Trophoblast cell (in vitro differentiated cells and primary cell): Measurements from ENCODE around the gene ZNF414.
"Not testable (repeated sequence)": the region's sequence is repeated elsewhere in the genome, so short reads cannot be mapped to it uniquely, and the experiment has no call there.

Experiments
- DNase-seq, 2 donors: peaks; one replicate each; pipeline ENCODE4 v3.0.0-alpha.2; 2016
- H2AFZ ChIP-seq: 2 replicates; pipeline ENCODE4 v1.6.1; 2013; ENCODE audit warnings: low read length, moderate library complexity, mild to moderate bottlenecking; ENCODE audit not compliant: insufficient read depth, poor library complexity
- H2AK5ac ChIP-seq: 2 replicates; pipeline ENCODE4 v1.6.1; 2013; ENCODE audit warnings: mild to moderate bottlenecking, low read length
- H2BK120ac ChIP-seq: 2 replicates; pipeline ENCODE4 v1.6.1; 2013; ENCODE audit warnings: low read length, mild to moderate bottlenecking, moderate library complexity; ENCODE audit not compliant: insufficient read depth, poor library complexity
- H2BK12ac ChIP-seq: 2 replicates; pipeline ENCODE4 v1.6.1; 2013; ENCODE audit warnings: mild to moderate bottlenecking, low read length, moderate library complexity
- H2BK5ac ChIP-seq: 2 replicates; pipeline ENCODE4 v1.6.1; 2013; ENCODE audit warnings: low read length, low read depth, moderate library complexity, mild to moderate bottlenecking; ENCODE audit not compliant: poor library complexity
- H3K14ac ChIP-seq: 2 replicates; pipeline ENCODE4 v1.6.1; 2013; ENCODE audit warnings: mild to moderate bottlenecking, low read length
- H3K18ac ChIP-seq: 2 replicates; pipeline ENCODE4 v1.6.1; 2013; ENCODE audit warnings: mild to moderate bottlenecking, low read length
- H3K23ac ChIP-seq: 2 replicates; pipeline ENCODE4 v1.6.1; 2013; ENCODE audit warnings: low read length
- H3K27ac ChIP-seq: 2 replicates; pipeline ENCODE4 v1.5.1; 2013; ENCODE audit warnings: low read depth, mild to moderate bottlenecking, inconsistent platforms, low read length, moderate library complexity
- H3K27me3 ChIP-seq: 2 replicates; pipeline ENCODE4 v1.6.1; 2013; ENCODE audit warnings: inconsistent platforms, mild to moderate bottlenecking, low read length, moderate library complexity; ENCODE audit not compliant: insufficient read depth
- H3K36me3 ChIP-seq, 2 experiments: 1 replicate in 1 of 2; 2 replicates in 1 of 2; pipeline ENCODE4 v1.6.1; 2013; ENCODE audit warnings: low read length in 2 of 2, mild to moderate bottlenecking in 2 of 2, moderate library complexity in 1 of 2; ENCODE audit not compliant: insufficient read depth in 2 of 2, control insufficient read depth in 1 of 2
- H3K4ac ChIP-seq: 2 replicates; pipeline ENCODE4 v1.6.1; 2013; ENCODE audit warnings: low read depth, mild to moderate bottlenecking, low read length, moderate library complexity
- H3K4me1 ChIP-seq, 2 experiments: 1 replicate in 1 of 2; 2 replicates in 1 of 2; pipeline ENCODE4 v1.6.1; 2013; ENCODE audit warnings: low read length in 2 of 2, mild to moderate bottlenecking in 2 of 2, moderate library complexity in 1 of 2; ENCODE audit not compliant: insufficient read depth in 2 of 2, control insufficient read depth in 1 of 2
- H3K4me2 ChIP-seq: 2 replicates; pipeline ENCODE4 v1.6.1; 2013; ENCODE audit warnings: inconsistent platforms, mild to moderate bottlenecking, low read length, moderate library complexity
- H3K4me3 ChIP-seq: 2 replicates; pipeline ENCODE4 v1.5.1; 2013; ENCODE audit warnings: mild to moderate bottlenecking, low read depth, low read length, inconsistent platforms
- H3K79me1 ChIP-seq: one replicate; pipeline ENCODE4 v1.6.1; 2013; ENCODE audit warnings: low read length
- H3K79me2 ChIP-seq: 2 replicates; pipeline ENCODE4 v1.6.1; 2013; ENCODE audit warnings: low read length, mild to moderate bottlenecking; ENCODE audit not compliant: control insufficient read depth, insufficient read depth, poor library complexity
- H3K9ac ChIP-seq: 2 replicates; pipeline ENCODE4 v1.6.1; 2013; ENCODE audit warnings: mild to moderate bottlenecking, low read length
- H3K9me3 ChIP-seq: 2 replicates; pipeline ENCODE4 v1.6.1; 2013; ENCODE audit warnings: low read depth, mild to moderate bottlenecking, control low read depth, inconsistent platforms, low read length; ENCODE audit not compliant: insufficient read depth
- H4K12ac ChIP-seq: 2 replicates; pipeline ENCODE4 v1.6.1; 2013; ENCODE audit warnings: low read depth, mild to moderate bottlenecking, low read length, moderate library complexity
- H4K8ac ChIP-seq: 2 replicates; pipeline ENCODE4 v1.6.1; 2013; ENCODE audit warnings: low read depth, mild to moderate bottlenecking, low read length, moderate library complexity
- H4K91ac ChIP-seq: one replicate; pipeline ENCODE4 v1.6.1; 2013; ENCODE audit warnings: low read depth, mild to moderate bottlenecking, low read length, moderate library complexity
- WGBS: extraction: QIAGEN DNeasy Blood & Tissue Kit; methylation state at CpG from one replicate; pipeline ENCODE4 v1.1.7; 2013; ENCODE audit warnings: missing lambda C conversion rate; ENCODE audit not compliant: insufficient read length, insufficient coverage; ENCODE audit errors: extremely low coverage; 5-methylcytosine and 5-hydroxymethylcytosine counted together

Gene ZNF414

DNA sequence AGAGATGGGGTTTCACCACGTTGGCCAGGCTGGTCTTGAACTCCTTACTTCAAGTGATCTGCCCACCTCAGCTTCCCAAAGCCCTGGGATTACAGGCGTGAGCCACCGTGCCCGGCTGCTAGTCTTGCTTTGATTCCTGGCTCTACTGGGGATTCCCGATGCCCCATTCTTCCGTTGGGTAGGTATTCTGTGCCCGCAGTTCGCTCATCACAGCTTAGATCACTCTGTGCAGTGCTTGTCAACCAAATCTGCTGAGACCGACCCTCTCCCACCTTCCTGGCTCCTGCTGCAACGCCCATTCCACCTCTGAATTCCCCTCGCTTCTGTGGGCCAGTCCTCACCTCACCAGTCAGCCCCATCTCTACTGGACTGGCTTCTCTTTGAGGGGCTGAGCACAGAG is 4.6 kb upstream of the ZNF414 start:
- Histone ChIP-seq H3K4me1 (peaks cover 3 to 5% of the 10 kb centered on the region in 2 experiments), H3K9me3 (peaks cover 1% of the 10 kb centered on the region), H3K36me3 (no peaks in the 10 kb centered on the region), H3K4me2 (no peak overlapping the region), H3K9ac (no peak overlapping the region), H3K18ac (no peak overlapping the region), H4K8ac (no peak overlapping the region), H2BK5ac (no peak overlapping the region), H3K27ac (no peak overlapping the region), H2AK5ac (no peak overlapping the region), H3K4me3 (no peak overlapping the region), H2BK12ac (no peak overlapping the region), H2AFZ (no peak overlapping the region), H3K79me2 (peaks cover 3% of the 10 kb centered on the region), H2BK120ac (no peak overlapping the region), H4K12ac (no peak overlapping the region), H3K23ac (no peak overlapping the region), H3K79me1 (peaks cover 5% of the 10 kb centered on the region), H3K27me3 (no peaks in the 10 kb centered on the region), H4K91ac (no peak overlapping the region), H3K4ac (no peak overlapping the region), H3K14ac (no peak overlapping the region)
- no CpG with 5 or more reads among the region's 11 CpGs for WGBS
- DNase-seq, result no peak

DNA sequence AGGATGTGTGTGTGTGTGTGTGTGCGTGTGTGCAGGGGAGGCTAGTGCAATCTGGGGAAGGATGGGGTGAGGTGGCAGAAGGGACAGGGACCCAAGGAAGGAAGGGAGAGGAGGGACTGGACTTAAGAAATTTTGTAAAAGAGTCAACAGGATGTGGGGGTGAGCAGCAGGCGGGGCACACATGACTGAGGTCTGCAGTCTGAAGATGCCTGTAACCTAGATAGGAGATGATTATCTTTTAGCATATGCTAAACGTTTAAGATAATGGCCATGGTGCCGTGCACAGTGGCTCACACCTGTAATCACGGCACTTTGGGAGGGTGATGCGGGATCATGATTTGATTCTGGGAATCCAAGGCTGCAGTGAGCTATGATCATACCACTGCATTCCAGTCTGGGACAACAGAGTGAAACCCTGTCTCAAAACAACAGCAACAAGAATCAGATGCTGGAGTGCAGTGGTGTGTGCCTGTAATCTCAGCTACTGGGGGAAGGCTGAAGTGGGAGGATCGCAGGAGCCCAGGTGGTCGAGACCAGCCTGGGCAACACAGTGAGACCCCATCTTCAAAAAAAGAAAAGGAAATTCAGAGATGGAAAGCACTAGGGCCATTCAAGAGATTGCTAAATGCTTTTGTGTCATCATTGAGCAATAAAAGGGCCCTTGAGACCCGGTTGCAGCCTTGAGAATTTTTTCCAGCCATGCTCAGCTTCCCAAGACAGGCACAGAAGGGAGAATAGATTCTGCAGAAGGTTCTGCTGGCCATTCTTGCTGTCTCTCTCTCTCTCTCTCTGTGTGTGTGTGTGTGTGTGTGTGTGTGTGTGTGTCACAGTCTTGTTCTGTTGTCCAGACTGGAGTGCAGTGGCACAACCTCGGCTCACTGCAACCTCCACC is 3.8 kb upstream of the ZNF414 start:
- no peak overlapping the region for H2AK5ac ChIP-seq
- H2BK12ac ChIP-seq, result no peak overlapping the region
- no peak overlapping the region for H2AFZ ChIP-seq
- H4K8ac ChIP-seq, result no peak overlapping the region
- H2BK120ac ChIP-seq, result no peak overlapping the region
- peaks cover 5% of the 10 kb centered on the region for H3K79me2 ChIP-seq
- H4K12ac ChIP-seq, result no peak overlapping the region
- H3K14ac ChIP-seq, result no peak overlapping the region
- peaks cover 11% of the 10 kb centered on the region for H3K79me1 ChIP-seq
- H2BK5ac ChIP-seq, result no peak overlapping the region
- H3K27ac ChIP-seq, result no peak overlapping the region
- peaks cover 9 to 12% of the 10 kb centered on the region in 2 experiments for H3K4me1 ChIP-seq
- no peak overlapping the region for H3K4ac ChIP-seq
- H4K91ac ChIP-seq, result no peak overlapping the region
- no peak overlapping the region for H3K4me3 ChIP-seq
- no peaks in the 10 kb centered on the region for H3K27me3 ChIP-seq
- H3K18ac ChIP-seq, result no peak overlapping the region
- peak; percentile 67 to 80 for DNase-seq
- no CpG with 5 or more reads among the region's 10 CpGs for WGBS
- no peaks in the 10 kb centered on the region for H3K36me3 ChIP-seq
- H3K23ac ChIP-seq, result no peak overlapping the region
- no peak overlapping the region for H3K4me2 ChIP-seq
- peaks cover 1% of the 10 kb centered on the region for H3K9me3 ChIP-seq
- no peak overlapping the region for H3K9ac ChIP-seq

- peaks cover 9 to 13% of the 10 kb centered on the region in 2 experiments for H3K4me1 ChIP-seq
- no peak overlapping the region for H2AFZ ChIP-seq
- H3K4me2 ChIP-seq, result no peak overlapping the region
- H2AK5ac ChIP-seq, result no peak overlapping the region
- no peak overlapping the region for H2BK12ac ChIP-seq
- H3K9ac ChIP-seq, result no peak overlapping the region
- no peak overlapping the region for H4K91ac ChIP-seq
- H3K18ac ChIP-seq, result no peak overlapping the region
- H4K12ac ChIP-seq, result no peak overlapping the region
- H3K23ac ChIP-seq, result no peak overlapping the region
- WGBS, result no CpG with 5 or more reads among the region's 11 CpGs
- no peak overlapping the region for H3K4ac ChIP-seq
- no peak for DNase-seq
- peaks cover 5% of the 10 kb centered on the region for H3K79me2 ChIP-seq
- no peak overlapping the region for H4K8ac ChIP-seq
- H3K9me3 ChIP-seq, result peaks cover 1% of the 10 kb centered on the region
- H3K4me3 ChIP-seq, result no peak overlapping the region
- H3K36me3 ChIP-seq, result peaks cover 9 to 11% of the 10 kb centered on the region in 2 experiments
- no peaks in the 10 kb centered on the region for H3K27me3 ChIP-seq
- no peak overlapping the region for H3K27ac ChIP-seq
- H3K14ac ChIP-seq, result no peak overlapping the region
- H2BK5ac ChIP-seq, result no peak overlapping the region
- no peak overlapping the region for H2BK120ac ChIP-seq
- H3K79me1 ChIP-seq, result peaks cover 11% of the 10 kb centered on the region
These were observed 1.4 kb upstream of the ZNF414 start for GRCh38 chr19:8515317-8515716.

DNA sequence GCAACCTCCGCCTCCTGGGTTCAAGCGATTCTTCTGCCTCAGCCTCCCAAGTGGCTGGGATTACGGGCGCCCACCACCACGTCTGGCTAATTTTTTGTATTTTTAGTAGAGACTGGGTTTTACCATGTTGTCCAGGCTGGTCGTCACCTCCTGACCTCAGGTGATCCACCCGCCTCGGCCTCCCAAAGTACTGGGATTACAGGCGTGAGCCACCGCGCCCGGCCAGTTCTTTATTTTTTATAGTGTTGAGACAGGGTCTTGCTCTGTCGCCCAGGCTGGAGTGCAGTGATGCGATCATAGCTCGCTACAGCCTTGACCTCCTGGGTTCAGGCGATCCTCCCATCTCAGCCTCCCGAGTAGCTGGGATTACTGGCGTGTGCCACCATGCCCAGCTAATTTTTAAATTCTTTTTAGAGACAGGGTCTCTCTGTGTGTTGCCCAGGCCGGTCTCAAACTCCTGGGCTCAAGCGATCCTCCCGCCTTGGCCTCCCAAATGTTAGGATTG is 590 bp upstream of the ZNF414 start:
- peaks cover 9 to 13% of the 10 kb centered on the region in 2 experiments for H3K4me1 ChIP-seq
- H2BK12ac ChIP-seq, H3K4me3 ChIP-seq, H3K27me3 ChIP-seq, DNase-seq, H3K9ac ChIP-seq, H4K12ac ChIP-seq, H2BK120ac ChIP-seq, H3K23ac ChIP-seq, H3K4ac ChIP-seq, H2AFZ ChIP-seq, H3K4me2 ChIP-seq, H2BK5ac ChIP-seq, H3K9me3 ChIP-seq, H3K18ac ChIP-seq, H3K79me2 ChIP-seq, H2AK5ac ChIP-seq, H4K91ac ChIP-seq, H3K27ac ChIP-seq: not testable (repeated sequence)
- H3K14ac ChIP-seq, result peak overlapping the region; percentile 55
- peak overlapping the region; percentile 92 for H4K8ac ChIP-seq
- H3K36me3 ChIP-seq, result peaks cover 11 to 12% of the 10 kb centered on the region in 2 experiments
- WGBS, result no CpG with 5 or more reads among the region's 21 CpGs
- H3K79me1 ChIP-seq, result peaks cover 11% of the 10 kb centered on the region
